Common myeloid progenitor, CD34-positive (primary cell): Measurements from ENCODE around the gene JAKMIP1.

Experiments
- CTCF ChIA-PET: fragments of 350-600 bp; sonication (Branson Sonifier 250); formaldehyde crosslinking; loops from one replicate; lab custom pipeline; 2021; ENCODE audit warnings: antibody characterized with exemption; lab: Charles Lee
- POLR2A ChIA-PET: fragments of 350-600 bp; sonication (Branson Sonifier 250); formaldehyde crosslinking; loops from one replicate; lab custom pipeline; 2021; ENCODE audit warnings: antibody characterized with exemption; lab: Charles Lee
- DNase-seq, 3 donors: peaks; one replicate each; pipeline versions ENCODE4 v3.0.0 to v3.0.0-alpha.2; 2013
- H3K27ac ChIP-seq, 2 experiments: 1 replicate in 1 of 2; 2 replicates in 1 of 2; pipeline ENCODE4 v1.7.0; 2013; ENCODE audit warnings: inconsistent platforms in 2 of 2, low read length in 2 of 2, mild to moderate bottlenecking in 2 of 2, low read depth in 1 of 2, moderate library complexity in 1 of 2; ENCODE audit not compliant: severe bottlenecking in 2 of 2, insufficient read depth in 1 of 2, poor library complexity in 1 of 2
- H3K27me3 ChIP-seq, 5 experiments: replicated peaks in 2 of 5; 1 replicate in 3 of 5; 2 replicates in 2 of 5; pipeline versions ENCODE4 v1.6.1 to v1.7.0; 2013; ENCODE audit warnings: low read length in 4 of 5, mild to moderate bottlenecking in 2 of 5, moderate library complexity in 2 of 5, inconsistent platforms in 1 of 5; ENCODE audit not compliant: insufficient read depth in 5 of 5, control insufficient read depth in 4 of 5
- H3K36me3 ChIP-seq, 4 experiments: 1 replicate in 2 of 4; 2 replicates in 2 of 4; pipeline versions ENCODE4 v1.6.1 to v1.7.0; 2013; ENCODE audit warnings: low read length in 3 of 4, control low read depth in 1 of 4, mild to moderate bottlenecking in 1 of 4; ENCODE audit not compliant: control insufficient read depth in 4 of 4, insufficient read depth in 4 of 4
- H3K4me1 ChIP-seq, 4 experiments: 1 replicate in 3 of 4; 2 replicates in 1 of 4; pipeline versions ENCODE4 v1.6.1 to v1.7.1; 2013; ENCODE audit warnings: low read length in 3 of 4, mild to moderate bottlenecking in 3 of 4, control low read depth in 1 of 4, inconsistent platforms in 1 of 4, moderate library complexity in 1 of 4; ENCODE audit not compliant: control insufficient read depth in 4 of 4, insufficient read depth in 4 of 4; ENCODE audit errors: control extremely low read depth in 1 of 4
- H3K4me3 ChIP-seq, 7 experiments: 1 replicate in 4 of 7; 2 replicates in 3 of 7; pipeline versions ENCODE4 v1.5.1 to v1.7.0; 2013; ENCODE audit warnings: mild to moderate bottlenecking in 7 of 7, low read length in 6 of 7, moderate library complexity in 6 of 7, inconsistent platforms in 2 of 7, low read depth in 2 of 7, control low read depth in 1 of 7; ENCODE audit not compliant: insufficient read depth in 4 of 7, control insufficient read depth in 1 of 7; ENCODE audit errors: extremely low read depth in 1 of 7
- H3K9me3 ChIP-seq, 5 experiments: 1 replicate in 4 of 5; 2 replicates in 1 of 5; pipeline versions ENCODE4 v1.6.1 to v1.7.1; 2013; ENCODE audit warnings: low read length in 4 of 5, mild to moderate bottlenecking in 2 of 5, inconsistent platforms in 1 of 5, low read depth in 1 of 5, moderate library complexity in 1 of 5; ENCODE audit not compliant: control insufficient read depth in 4 of 5, insufficient read depth in 2 of 5; ENCODE audit errors: control extremely low read depth in 1 of 5
- whole genome bisulfite sequencing: methylation state at CpG from one replicate; pipeline ENCODE4 v1.1.5; 2013; ENCODE audit not compliant: insufficient coverage; 5-methylcytosine and 5-hydroxymethylcytosine counted together

JAKMIP1 gene

DNA sequence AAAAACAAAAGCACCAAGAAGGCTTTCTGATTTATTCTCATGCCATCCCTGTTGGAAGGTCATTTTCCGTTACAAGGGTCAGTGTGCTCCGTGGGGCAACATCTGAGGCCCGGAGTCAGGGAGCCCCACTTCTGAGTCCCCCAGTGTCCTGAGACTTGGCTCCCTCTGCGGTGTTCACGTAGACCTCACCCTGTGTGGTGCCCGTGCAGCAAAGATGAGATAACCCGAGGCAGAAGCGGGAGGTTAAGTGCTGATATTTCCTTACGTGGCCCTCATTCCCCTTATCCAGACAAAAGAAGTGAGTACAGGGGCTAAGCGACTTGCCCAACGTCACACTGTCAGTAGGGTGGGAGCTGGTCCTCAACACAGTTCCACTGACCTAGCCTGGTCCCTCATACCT is 3.5 kb downstream of the JAKMIP1 start:
- POLR2A ChIA-PET, result no interaction called here
- DNase-seq, result no peak
- no peak overlapping the region for H3K4me3 ChIP-seq
- CTCF ChIA-PET, result no interaction called here
- 90% methylated on average over 11 of the region's 11 CpGs for WGBS
- peaks cover 0 to 13% (median 9%) of the 10 kb centered on the region in 5 experiments for H3K9me3 ChIP-seq
- H3K27ac ChIP-seq, result no peak overlapping the region
- no peaks in the 10 kb centered on the region for H3K36me3 ChIP-seq
- H3K4me1 ChIP-seq, result peaks cover 0 to 19% (median 10%) of the 10 kb centered on the region in 4 experiments
- peaks cover 0 to 94% (median 34%) of the 10 kb centered on the region in 5 experiments for H3K27me3 ChIP-seq

DNA sequence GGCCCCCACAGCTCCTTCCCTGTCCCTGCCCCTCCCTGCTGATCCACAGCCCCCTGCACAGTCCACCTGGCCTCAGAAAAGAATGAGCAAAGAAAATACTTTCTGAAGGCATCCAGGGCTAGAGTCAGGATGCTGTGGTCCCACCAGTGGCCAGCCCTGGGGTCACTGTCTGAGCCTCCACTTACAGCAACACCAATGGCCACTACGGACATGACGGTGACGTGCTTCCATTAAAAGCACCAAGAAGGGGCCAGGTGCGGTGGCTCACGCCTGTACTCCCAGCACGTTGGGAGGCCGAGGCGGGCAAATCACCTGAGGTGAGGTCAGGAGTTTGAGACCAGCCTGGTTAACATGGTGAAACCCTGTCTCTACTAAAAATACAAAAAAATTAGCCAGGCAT is 4.0 kb downstream of the JAKMIP1 start:
- ChIA-PET CTCF (no interaction called here), POLR2A (no interaction called here)
- peaks cover 0 to 19% (median 10%) of the 10 kb centered on the region in 4 experiments for H3K4me1 ChIP-seq
- peaks cover 0 to 89% (median 31%) of the 10 kb centered on the region in 5 experiments for H3K27me3 ChIP-seq
- DNase-seq, result no peak
- H3K27ac ChIP-seq, result no peak overlapping the region
- 91% methylated on average over 4 of the region's 8 CpGs for WGBS
- peaks cover 0 to 8% (median 5%) of the 10 kb centered on the region in 5 experiments for H3K9me3 ChIP-seq
- no peaks in the 10 kb centered on the region for H3K36me3 ChIP-seq
- no peak overlapping the region for H3K4me3 ChIP-seq

DNA sequence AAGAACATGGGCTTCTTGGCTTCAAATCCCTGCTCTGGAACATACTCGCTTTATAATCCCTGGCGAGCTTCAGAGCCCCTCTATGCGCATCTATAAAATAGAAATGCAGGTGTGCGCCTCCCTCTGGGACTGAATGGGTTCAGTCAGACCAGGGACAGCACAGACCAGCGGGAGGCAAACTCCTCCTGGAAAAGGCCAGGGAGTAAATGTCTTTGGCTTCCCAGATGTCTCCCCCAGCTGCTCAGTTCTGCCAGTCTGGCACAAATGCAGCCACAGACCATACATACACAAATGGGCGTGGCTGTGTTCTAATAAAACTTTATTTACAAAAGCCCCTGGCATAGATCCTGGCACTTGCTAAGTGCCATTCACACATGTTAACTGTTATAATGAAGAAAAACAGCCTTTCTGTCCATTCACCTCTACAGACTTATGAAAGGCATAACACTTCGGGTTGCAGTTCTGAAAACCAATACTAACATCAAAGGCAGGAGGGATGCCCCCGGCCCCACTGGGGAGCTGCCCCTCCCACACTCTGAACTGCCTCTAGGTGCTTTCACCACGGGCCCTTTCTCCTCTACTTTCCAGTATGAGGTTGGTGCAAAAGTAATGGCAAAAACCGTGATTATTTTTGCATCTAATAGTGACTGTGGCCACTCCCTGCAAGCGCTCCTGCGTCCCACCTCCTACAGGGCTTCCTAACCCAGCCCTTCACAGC is 4.6 kb downstream of the JAKMIP1 start:
- no peak overlapping the region for H3K4me3 ChIP-seq
- ChIA-PET POLR2A (no interaction called here), CTCF (no interaction called here)
- no peaks in the 10 kb centered on the region for H3K36me3 ChIP-seq
- peaks cover 0 to 87% (median 27%) of the 10 kb centered on the region in 5 experiments for H3K27me3 ChIP-seq
- peaks cover 0 to 3% (median under 1%) of the 10 kb centered on the region in 5 experiments for H3K9me3 ChIP-seq
- no peak overlapping the region for H3K27ac ChIP-seq
- peaks cover 0 to 19% (median 10%) of the 10 kb centered on the region in 4 experiments for H3K4me1 ChIP-seq
- no peak for DNase-seq
- 69% methylated on average over 6 of the region's 12 CpGs for WGBS

DNA sequence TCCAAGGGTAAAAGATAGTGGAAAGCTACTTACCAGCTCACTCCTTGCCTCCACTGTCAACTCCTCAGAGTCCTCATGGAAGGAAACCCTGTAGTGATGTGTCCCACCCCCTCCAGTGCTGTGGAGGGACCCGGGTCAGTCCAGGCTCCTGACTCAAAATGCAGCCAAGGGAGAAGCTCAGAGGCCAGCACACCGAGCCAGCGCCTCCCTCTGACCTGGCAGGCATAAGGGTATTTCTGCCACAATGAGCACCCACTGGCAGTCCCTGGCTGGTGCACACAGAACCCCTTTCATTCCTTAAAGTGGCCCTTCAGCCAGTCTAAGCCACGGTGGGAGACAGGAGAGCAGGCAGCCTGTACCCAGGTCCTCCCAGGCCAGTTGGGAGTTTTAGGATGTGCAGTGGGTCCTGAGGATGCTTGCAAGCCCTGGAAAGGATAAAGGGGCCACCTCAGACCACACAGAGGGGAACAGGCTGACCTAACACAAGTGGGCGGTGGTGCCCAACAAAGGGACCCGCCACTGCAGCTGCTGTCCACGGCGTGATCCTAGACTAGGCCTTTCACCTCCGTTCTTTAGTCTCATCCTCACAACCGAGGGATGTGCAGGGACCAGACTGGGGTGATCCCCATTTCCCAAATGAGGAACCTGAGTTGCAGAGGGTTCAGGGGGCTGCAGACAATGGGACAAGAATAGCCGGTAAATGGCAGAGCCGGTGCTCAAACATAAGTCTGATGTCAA is 5.7 kb downstream of the JAKMIP1 start:
- CTCF ChIA-PET, result no interaction called here
- H3K4me3 ChIP-seq, result no peak overlapping the region
- POLR2A ChIA-PET, result no interaction called here
- 89% methylated on average over 9 of the region's 12 CpGs for WGBS
- H3K27me3 ChIP-seq, result peaks cover 0 to 83% (median 26%) of the 10 kb centered on the region in 5 experiments
- no peak for DNase-seq
- H3K36me3 ChIP-seq, result no peaks in the 10 kb centered on the region
- no peak overlapping the region for H3K27ac ChIP-seq
- no peaks in the 10 kb centered on the region for H3K9me3 ChIP-seq
- peaks cover 0 to 10% (median 4%) of the 10 kb centered on the region in 4 experiments for H3K4me1 ChIP-seq

DNA sequence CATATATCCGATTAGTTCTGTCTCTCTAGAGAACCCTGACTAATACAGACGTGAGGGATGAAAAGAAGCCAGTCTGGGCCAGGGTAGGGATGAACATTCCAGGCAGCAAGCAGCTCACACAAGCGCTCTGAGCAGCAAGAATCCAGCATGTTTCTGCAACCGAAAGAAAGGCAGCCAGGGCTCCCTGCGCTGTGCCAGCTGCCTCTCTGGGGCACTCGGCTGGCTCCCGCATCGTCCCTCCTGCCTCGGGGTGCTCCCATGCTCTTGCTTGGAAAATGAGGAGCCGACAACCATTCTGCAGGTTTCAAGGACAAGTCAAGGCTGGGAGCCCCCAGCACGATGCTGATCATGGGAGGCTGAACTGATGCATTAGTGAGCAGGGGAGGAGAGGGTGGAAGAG is 7.0 kb downstream of the JAKMIP1 start:
- Histone ChIP-seq H3K4me3 (no peak overlapping the region), H3K4me1 (no peaks in the 10 kb centered on the region), H3K9me3 (no peaks in the 10 kb centered on the region), H3K36me3 (no peaks in the 10 kb centered on the region), H3K27ac (no peak overlapping the region), H3K27me3 (peaks cover 0 to 77% (median 22%) of the 10 kb centered on the region in 5 experiments)
- POLR2A ChIA-PET, result no interaction called here
- no peak for DNase-seq
- WGBS, result 92% methylated on average over 9 of the region's 11 CpGs
- CTCF ChIA-PET, result no interaction called here

DNA sequence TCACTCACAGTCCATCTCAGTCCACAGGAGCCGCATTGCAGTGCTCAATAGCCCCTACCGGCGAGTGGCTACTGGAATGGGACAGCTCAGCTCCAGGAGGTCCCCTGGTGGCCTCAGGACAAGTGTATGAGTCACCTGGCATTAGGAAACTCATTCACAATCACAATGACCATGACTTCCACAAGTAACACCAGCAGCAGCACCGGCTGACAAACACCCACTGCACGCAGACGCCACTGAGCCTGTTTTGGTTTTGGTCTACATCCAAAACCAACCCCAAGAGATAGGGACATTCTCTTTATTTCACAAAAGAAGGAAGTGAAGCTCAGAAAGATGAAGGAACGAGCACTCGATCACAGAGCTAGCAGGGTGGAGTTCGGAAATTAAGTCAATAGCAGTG is 8.1 kb downstream of the JAKMIP1 start:
- POLR2A ChIA-PET, result no interaction called here
- Histone ChIP-seq H3K27ac (no peak overlapping the region), H3K9me3 (peaks cover 0 to 9% (median 0%) of the 10 kb centered on the region in 5 experiments), H3K27me3 (peaks cover 0 to 70% (median 13%) of the 10 kb centered on the region in 5 experiments), H3K4me3 (no peak overlapping the region), H3K36me3 (no peaks in the 10 kb centered on the region), H3K4me1 (no peaks in the 10 kb centered on the region)
- CTCF ChIA-PET, result no interaction called here
- DNase-seq, result no peak
- WGBS, result 81% methylated on average over 9 of the region's 9 CpGs
